Epithelial cell of esophagus (primary cell): ENCODE results near the gene ENTPD6.

ENCODE experiments used
- DNase-seq: peaks from one replicate; pipeline ENCODE4 v3.0.0; 2010; ENCODE audit warnings: low read depth
- H3K4me3 ChIP-seq: 2 replicates; pipeline ENCODE4 v1.5.1; 2011; ENCODE audit warnings: mild to moderate bottlenecking, low read length, control low read depth
- TF ChIP-seq, protein P1 (sequence below): IDR thresholded peaks from 2 replicates; pipeline ENCODE4 v1.5.1; 2011; ENCODE audit warnings: low read depth, mild to moderate bottlenecking, low read length, control low read depth, inconsistent platforms; ENCODE audit not compliant: insufficient read depth; ENCODE audit errors: missing control alignments

Gene ENTPD6

GRCh38 chr20:25191051-25191450 is 4.5 kb upstream of the ENTPD6 start:
- DNase-seq = no peak
- TF ChIP-seq, protein P1, sequence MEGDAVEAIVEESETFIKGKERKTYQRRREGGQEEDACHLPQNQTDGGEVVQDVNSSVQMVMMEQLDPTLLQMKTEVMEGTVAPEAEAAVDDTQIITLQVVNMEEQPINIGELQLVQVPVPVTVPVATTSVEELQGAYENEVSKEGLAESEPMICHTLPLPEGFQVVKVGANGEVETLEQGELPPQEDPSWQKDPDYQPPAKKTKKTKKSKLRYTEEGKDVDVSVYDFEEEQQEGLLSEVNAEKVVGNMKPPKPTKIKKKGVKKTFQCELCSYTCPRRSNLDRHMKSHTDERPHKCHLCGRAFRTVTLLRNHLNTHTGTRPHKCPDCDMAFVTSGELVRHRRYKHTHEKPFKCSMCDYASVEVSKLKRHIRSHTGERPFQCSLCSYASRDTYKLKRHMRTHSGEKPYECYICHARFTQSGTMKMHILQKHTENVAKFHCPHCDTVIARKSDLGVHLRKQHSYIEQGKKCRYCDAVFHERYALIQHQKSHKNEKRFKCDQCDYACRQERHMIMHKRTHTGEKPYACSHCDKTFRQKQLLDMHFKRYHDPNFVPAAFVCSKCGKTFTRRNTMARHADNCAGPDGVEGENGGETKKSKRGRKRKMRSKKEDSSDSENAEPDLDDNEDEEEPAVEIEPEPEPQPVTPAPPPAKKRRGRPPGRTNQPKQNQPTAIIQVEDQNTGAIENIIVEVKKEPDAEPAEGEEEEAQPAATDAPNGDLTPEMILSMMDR = no peak
- no peak overlapping the region for H3K4me3 ChIP-seq

GRCh38 chr20:25191689-25192088 is 3.8 kb upstream of the ENTPD6 start:
- H3K4me3 ChIP-seq = no peak overlapping the region
- TF ChIP-seq, protein P1 = no peak
- DNase-seq = no peak

GRCh38 chr20:25193843-25194242 is 1.7 kb upstream of the ENTPD6 start:
- no peak overlapping the region for H3K4me3 ChIP-seq
- TF ChIP-seq, protein P1 = no peak
- no peak for DNase-seq

GRCh38 chr20:25194333-25194972 is 1.1 kb upstream of the ENTPD6 start:
- DNase-seq = no peak
- no peak overlapping the region for H3K4me3 ChIP-seq
- TF ChIP-seq, protein P1 = no peak

- peak; percentile 67 for DNase-seq
- TF ChIP-seq, protein P1 = no peak
- H3K4me3 ChIP-seq = peak overlapping the region; percentile 85
Observed at GRCh38 chr20:25195962-25196785, 662 bp downstream of the ENTPD6 start.

DNA sequence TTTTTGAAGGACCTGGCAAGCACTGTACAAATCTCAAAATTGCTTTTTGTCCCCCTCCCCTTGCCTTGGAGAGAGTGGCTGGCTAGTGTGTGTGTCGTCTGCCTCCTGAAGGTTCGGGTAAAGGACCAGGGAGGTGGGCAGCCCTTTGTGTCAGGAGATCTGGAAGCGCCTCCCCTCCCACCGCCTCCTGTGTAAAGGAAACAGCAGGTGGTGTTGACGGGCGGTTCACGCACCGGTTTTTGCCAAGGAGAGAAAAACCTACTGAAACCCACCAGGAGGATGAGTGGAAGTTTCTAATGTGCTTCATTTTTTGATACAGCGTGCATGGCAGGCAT is 1.2 kb downstream of the ENTPD6 start:
- peak overlapping the region; percentile 85 for H3K4me3 ChIP-seq
- TF ChIP-seq, protein P1 = no peak
- no peak for DNase-seq
